HepG2 (cell line): ENCODE results near the gene PBX2. TPM values are rescaled to one million over a fixed set of nuclear protein-coding genes. Genes with fewer than 3 reads are reported as not detected.

Experiments used
- AGO1 ChIP-seq: fragments of 200-400 bp; formaldehyde crosslinking; IDR thresholded peaks from 2 replicates; pipeline ENCODE4 v1.6.1; 2017; ENCODE audit warnings: mild to moderate bottlenecking, low read depth, low read length, moderate library complexity; ENCODE audit not compliant: poor library complexity, severe bottlenecking
- GATA4 ChIP-seq: sonication (generic); IDR thresholded peaks from 2 replicates; pipeline ENCODE4 v1.6.1; 2016; ENCODE audit warnings: antibody characterized with exemption, low read depth, borderline replicate concordance
- GLI4 ChIP-seq: sonication (generic); formaldehyde crosslinking; IDR thresholded peaks from 2 replicates; pipeline ENCODE4 v1.5.1; 2020; ENCODE audit warnings: missing genetic modification reagents, mild to moderate bottlenecking, moderate library complexity, borderline replicate concordance
- HDAC1 ChIP-seq: sonication (generic); formaldehyde crosslinking; IDR thresholded peaks from 2 replicates; pipeline ENCODE4 v1.5.1; 2020; ENCODE audit warnings: mild to moderate bottlenecking, missing genetic modification reagents
- NCOA2 ChIP-seq: sonication (generic); formaldehyde crosslinking; IDR thresholded peaks from 2 replicates; pipeline ENCODE4 v1.8.0; 2022; ENCODE audit warnings: inconsistent platforms
- NR2F1 ChIP-seq, 2 experiments: fragments of 450-650 bp in 1 of 2; formaldehyde crosslinking in 1 of 2; IDR thresholded peaks; 2 replicates each; pipeline versions ENCODE4 v1.5.0 to v1.6.1; 2016 to 2020; ENCODE audit warnings: mild to moderate bottlenecking in 1 of 2, missing compliant biosample characterization in 1 of 2, missing genetic modification reagents in 1 of 2, moderate library complexity in 1 of 2
- RARA ChIP-seq: IDR thresholded peaks from 2 replicates; pipeline ENCODE4 v1.6.1; 2016; ENCODE audit warnings: missing genetic modification reagents, missing compliant biosample characterization
- SKIL ChIP-seq: sonication (generic); formaldehyde crosslinking; IDR thresholded peaks from 2 replicates; pipeline ENCODE4 v1.8.0; 2022; ENCODE audit warnings: missing genetic modification reagents, mild to moderate bottlenecking, moderate library complexity, borderline replicate concordance
- SMARCC2 ChIP-seq: fragments of 450-650 bp; IDR thresholded peaks from 2 replicates; pipeline ENCODE4 v1.6.1; 2017; ENCODE audit warnings: antibody characterized with exemption, mild to moderate bottlenecking
- TCF7 ChIP-seq: sonication (generic); IDR thresholded peaks from 2 replicates; pipeline ENCODE4 v1.6.1; 2016; ENCODE audit warnings: antibody characterized with exemption, low read depth
- ZHX2 ChIP-seq, 2 experiments: sonication (generic) in 1 of 2; formaldehyde crosslinking in 1 of 2; IDR thresholded peaks; 2 replicates each; pipeline versions ENCODE4 v1.6.1 to v1.9.0; 2014 to 2022; ENCODE audit warnings: antibody characterized with exemption in 1 of 2, borderline replicate concordance in 1 of 2, inconsistent platforms in 1 of 2, low read depth in 1 of 2, missing genetic modification reagents in 1 of 2
- ZNF260 ChIP-seq: sonication (generic); formaldehyde crosslinking; IDR thresholded peaks from 2 replicates; pipeline ENCODE4 v1.4.0; 2020; ENCODE audit warnings: missing genetic modification reagents, low read depth, mild to moderate bottlenecking, borderline replicate concordance
- ZNF350 ChIP-seq: sonication (generic); formaldehyde crosslinking; IDR thresholded peaks from 2 replicates; pipeline ENCODE4 v1.4.0; 2020; ENCODE audit warnings: mild to moderate bottlenecking, low read depth, missing genetic modification reagents, borderline replicate concordance
- ZNF574 ChIP-seq: sonication (generic); formaldehyde crosslinking; IDR thresholded peaks from 2 replicates; pipeline ENCODE4 v1.4.0; 2020; ENCODE audit warnings: missing genetic modification reagents
- ZNF761 ChIP-seq: sonication (generic); formaldehyde crosslinking; conservative IDR thresholded peaks from 2 replicates; pipeline ENCODE4 v1.4.0; 2020; ENCODE audit warnings: mild to moderate bottlenecking, missing genetic modification reagents
- ZNF781 ChIP-seq: sonication (generic); formaldehyde crosslinking; IDR thresholded peaks from 2 replicates; pipeline ENCODE4 v1.5.1; 2020; ENCODE audit warnings: borderline replicate concordance, mild to moderate bottlenecking, missing genetic modification reagents; ENCODE audit errors: not compliant biosample characterization
- polyA plus RNA-seq, 8 experiments: library from polyadenylated mRNA; depleted of rRNA in 3 of 8; stranded (reverse) in 7 of 8; unstranded in 1 of 8; fragments of >200 nt; fragmentation: Illumina TruSeq in 4 of 8; extraction: Trizol in 4 of 8; gene quantifications; 2 replicates each; pipeline versions ENCODE4 v1.2.1 to v1.2.3, GENCODE V29; 2011 to 2016; ENCODE audit warnings: low read depth in 4 of 8, missing spikeins in 1 of 8, mixed read lengths in 1 of 8; ENCODE audit not compliant: insufficient read depth in 1 of 8
- total RNA-seq, 5 experiments: library from RNA; depleted of rRNA; stranded (reverse); fragments of >200 nt; fragmentation: Illumina TruSeq; extraction: Trizol; gene quantifications; 2 replicates each; pipeline ENCODE4 v1.2.3, GENCODE V29; 2016; ENCODE audit warnings: low read depth in 1 of 5

The PBX2 gene
- total and polyA plus RNA-seq, 2 of the 13 experiments (the other 11 are each of a cell fraction or from before 2014, with no cell fraction given), result 42.3 to 77.8 TPM

- TF ChIP-seq ZNF574 (CRISPR knock-in tag), result no peak
- TF ChIP-seq ZNF781 (CRISPR knock-in tag), result no peak
- TF ChIP-seq SMARCC2, result no peak
- TF ChIP-seq ZHX2 (IDR thresholded peaks at IDR 0.05; ENCODE audit: low read depth), result no peak
- no peak for TF ChIP-seq ZHX2 (CRISPR knock-in tag; IDR thresholded peaks at IDR 0.05; ENCODE audit: borderline replicate concordance)
- no peak for TF ChIP-seq ZNF761 (CRISPR knock-in tag)
- no peak for TF ChIP-seq AGO1
- TF ChIP-seq ZNF260, result no peak
- 0 out of 2 replicates have a peak, but pooled peaks have one; percentile 22 for TF ChIP-seq SKIL (CRISPR knock-in tag)
- peak; percentile 42; the same call in 1 of the 2 replicates for TF ChIP-seq ZNF350 (CRISPR knock-in tag)
- TF ChIP-seq TCF7, result no peak
- peak; percentile 20; the same call in 1 of the 2 replicates for TF ChIP-seq NCOA2 (CRISPR knock-in tag)
- peak; percentile 45; the same call in 1 of the 2 replicates for TF ChIP-seq GATA4
- no peak; the same call in none of the 2 replicates for TF ChIP-seq HDAC1
- TF ChIP-seq RARA, result no peak
- no peak for TF ChIP-seq GLI4 (CRISPR knock-in tag)
- peak in 1 of 2 experiments; percentile 41; a peak in 2 of 4 replicates for TF ChIP-seq NR2F1 (CRISPR knock-in tag; IDR thresholded peaks at IDR 0.05)
These were observed 11.2 kb downstream of the PBX2 start (continued) for GRCh38 chr6:32178547-32179440.
